ENCODE results near the gene WFIKKN1.

WFIKKN1 gene

GRCh38 chr16:637081-638018 lies 6.6 kb downstream of the WFIKKN1 start:
- peak; percentile 92 to 95 for DNase-seq (ENCODE audit: low read depth in 2 of 2)
- no peak for TF ChIP-seq CTCF (IDR thresholded peaks at IDR 0.05; ENCODE audit: low read depth, low read length)
- peak overlapping the region; percentile 75 to 81 for H3K4me3 ChIP-seq (replicated peaks in 1 of 2; ENCODE audit: low read depth in 2 of 2, low read length in 2 of 2)

GRCh38 chr16:638034-638543 lies 7.3 kb downstream of the WFIKKN1 start:
- TF ChIP-seq CTCF (IDR thresholded peaks at IDR 0.05; ENCODE audit: low read depth, low read length) = no peak
- H3K4me3 ChIP-seq (replicated peaks in 1 of 2; ENCODE audit: low read depth in 2 of 2, low read length in 2 of 2) = no peak overlapping the region
- DNase-seq (ENCODE audit: low read depth in 2 of 2) = no peak

GRCh38 chr16:638836-639235 lies 8.1 kb downstream of the WFIKKN1 start:
- TF ChIP-seq CTCF (IDR thresholded peaks at IDR 0.05; ENCODE audit: low read depth, low read length) = no peak
- no peak for DNase-seq (ENCODE audit: low read depth in 2 of 2)
- no peak overlapping the region for H3K4me3 ChIP-seq (replicated peaks in 1 of 2; ENCODE audit: low read depth in 2 of 2, low read length in 2 of 2)

- peak overlapping the region in 1 of 2 donors; percentile 84 for H3K4me3 ChIP-seq (replicated peaks in 1 of 2; ENCODE audit: low read depth in 2 of 2, low read length in 2 of 2)
- no peak for TF ChIP-seq CTCF (IDR thresholded peaks at IDR 0.05; ENCODE audit: low read depth, low read length)
- no peak for DNase-seq (ENCODE audit: low read depth in 2 of 2)
These were observed 9.8 kb downstream of the WFIKKN1 start for GRCh38 chr16:640614-641013.

GRCh38 chr16:641326-642188 lies 10.8 kb downstream of the WFIKKN1 start, which contains the start of gene MCRIP2:
Gene MCRIP2, plus strand, starts transcription at chr16:641828. Its CDS starts 164 bp downstream, at chr16:641992.
- H3K4me3 ChIP-seq (replicated peaks in 1 of 2; ENCODE audit: low read depth in 2 of 2, low read length in 2 of 2) = peak within 1 kb of the TSS; percentile 63 to 84
- DNase-seq (ENCODE audit: low read depth in 2 of 2) = peak; percentile 61 to 85
- no peak for TF ChIP-seq CTCF (IDR thresholded peaks at IDR 0.05; ENCODE audit: low read depth, low read length)

- no peak for TF ChIP-seq CTCF (IDR thresholded peaks at IDR 0.05; ENCODE audit: low read depth, low read length)
- peak in 1 of 2 donors; percentile 31 for DNase-seq (ENCODE audit: low read depth in 2 of 2)
These were observed 11.6 kb downstream of the WFIKKN1 start for GRCh38 chr16:642189-643049.

More at GRCh38 chr16:642189-643049, 11.6 kb downstream of the WFIKKN1 start:
- peak overlapping the region; percentile 55 to 63 for H3K4me3 ChIP-seq (replicated peaks in 1 of 2; ENCODE audit: low read depth in 2 of 2, low read length in 2 of 2)

Data from cardiac fibroblast (primary cell).